ENCODE data around the gene NEK2.

DNA sequence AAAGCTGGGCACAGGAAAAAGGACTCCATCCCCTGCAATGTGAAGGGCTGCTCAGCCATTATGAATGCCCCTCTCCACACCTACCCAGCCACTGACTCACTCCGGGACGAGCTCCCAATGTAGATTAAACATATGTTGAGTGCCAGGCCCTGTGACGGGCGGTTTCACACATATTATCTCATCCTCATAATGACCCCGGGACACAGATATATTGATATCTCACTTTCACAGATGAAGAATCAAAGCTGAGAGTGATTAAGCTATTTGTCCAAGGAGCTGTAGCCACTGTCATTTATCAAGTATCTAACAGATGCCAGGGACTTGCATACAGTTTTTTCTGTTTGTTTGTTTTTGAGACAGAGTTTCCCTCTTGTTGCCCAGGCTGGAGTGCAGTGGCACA lies 61.5 kb downstream of the NEK2 start:
- no peak for TF ChIP-seq CTCF (conservative IDR thresholded peaks at IDR 0.05 in 1 of 2, IDR thresholded peaks at IDR 0.05 in 1 of 2; ENCODE audit: extremely low read depth in 1 of 2, insufficient read depth in 1 of 2, low read depth in 1 of 2, low read length in 2 of 2)
- TF ChIP-seq EZH2 (IDR thresholded peaks at IDR 0.05; ENCODE audit: borderline replicate concordance, low read length): no peak
